Measurements from ENCODE around the gene RDH13.
"Not testable (repeated sequence)": the region's sequence is repeated elsewhere in the genome, so short reads cannot be mapped to it uniquely, and the experiment has no call there.

The RDH13 gene

DNA sequence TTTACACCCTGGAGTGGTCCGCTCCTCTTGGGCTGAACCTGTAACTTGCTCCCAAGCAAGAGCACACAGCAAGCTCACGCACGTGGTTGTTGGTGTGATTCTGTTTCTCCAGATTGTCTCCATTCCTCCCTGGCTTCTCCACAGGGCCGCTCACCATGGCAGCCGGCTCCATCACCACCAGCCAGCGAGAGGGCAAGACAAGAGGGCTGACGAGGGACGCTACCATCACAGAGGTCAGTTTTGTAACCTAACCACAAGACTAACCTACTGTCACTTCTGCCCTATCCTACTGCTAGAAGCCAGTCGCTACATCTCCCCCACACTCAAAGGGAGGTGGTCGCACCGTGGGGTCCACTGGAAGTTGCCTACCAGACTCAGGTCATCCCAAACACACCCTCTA, 20.3 kb downstream of the RDH13 start:
- H3K4me3 ChIP-seq (ENCODE audit: low read length in 2 of 2): no peak overlapping the region
- no peak overlapping the region for H3K27ac ChIP-seq (ENCODE audit: low read length)
- H3K36me3 ChIP-seq (ENCODE audit: control insufficient read depth in 2 of 2, insufficient read depth in 2 of 2, low read length in 2 of 2): peaks cover 27 to 29% of the 10 kb centered on the region in 2 donors
- H3K4me1 ChIP-seq (ENCODE audit: control insufficient read depth, insufficient read depth, low read length): no peaks in the 10 kb centered on the region
- H3K9me3 ChIP-seq (ENCODE audit: control insufficient read depth in 2 of 2, low read length in 2 of 2): no peaks in the 10 kb centered on the region
- H3K27me3 ChIP-seq (ENCODE audit: control insufficient read depth in 1 of 2, insufficient read depth in 2 of 2, low read length in 2 of 2): no peaks in the 10 kb centered on the region
- no peak overlapping the region for H3K9ac ChIP-seq (ENCODE audit: low read length in 2 of 2)

DNA sequence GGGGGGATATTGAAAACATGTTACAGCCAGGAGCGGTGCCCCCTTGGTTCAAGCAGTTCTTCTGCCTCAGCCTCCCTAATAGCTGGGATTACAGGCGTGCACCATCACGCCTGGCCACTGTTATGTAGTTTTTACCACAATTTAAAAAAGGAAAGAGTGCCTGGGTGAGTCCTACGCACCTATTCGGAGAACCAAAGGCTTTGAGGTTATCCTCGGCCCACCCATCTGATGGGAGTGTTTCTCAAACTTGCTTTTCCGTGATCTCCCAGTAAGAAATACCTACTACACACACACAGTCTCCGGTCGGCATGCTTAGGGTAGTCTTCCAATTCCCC, 20.6 kb downstream of the RDH13 start:
- H3K4me3 ChIP-seq (ENCODE audit: low read length in 2 of 2): no peak overlapping the region
- H3K9ac ChIP-seq (ENCODE audit: low read length in 2 of 2): no peak overlapping the region
- H3K4me1 ChIP-seq (ENCODE audit: control insufficient read depth, insufficient read depth, low read length): no peaks in the 10 kb centered on the region
- H3K27me3 ChIP-seq (ENCODE audit: control insufficient read depth in 1 of 2, insufficient read depth in 2 of 2, low read length in 2 of 2): no peaks in the 10 kb centered on the region
- peaks cover 24 to 28% of the 10 kb centered on the region in 2 donors for H3K36me3 ChIP-seq (ENCODE audit: control insufficient read depth in 2 of 2, insufficient read depth in 2 of 2, low read length in 2 of 2)
- H3K27ac ChIP-seq (ENCODE audit: low read length): no peak overlapping the region
- H3K9me3 ChIP-seq (ENCODE audit: control insufficient read depth in 2 of 2, low read length in 2 of 2): no peaks in the 10 kb centered on the region

DNA sequence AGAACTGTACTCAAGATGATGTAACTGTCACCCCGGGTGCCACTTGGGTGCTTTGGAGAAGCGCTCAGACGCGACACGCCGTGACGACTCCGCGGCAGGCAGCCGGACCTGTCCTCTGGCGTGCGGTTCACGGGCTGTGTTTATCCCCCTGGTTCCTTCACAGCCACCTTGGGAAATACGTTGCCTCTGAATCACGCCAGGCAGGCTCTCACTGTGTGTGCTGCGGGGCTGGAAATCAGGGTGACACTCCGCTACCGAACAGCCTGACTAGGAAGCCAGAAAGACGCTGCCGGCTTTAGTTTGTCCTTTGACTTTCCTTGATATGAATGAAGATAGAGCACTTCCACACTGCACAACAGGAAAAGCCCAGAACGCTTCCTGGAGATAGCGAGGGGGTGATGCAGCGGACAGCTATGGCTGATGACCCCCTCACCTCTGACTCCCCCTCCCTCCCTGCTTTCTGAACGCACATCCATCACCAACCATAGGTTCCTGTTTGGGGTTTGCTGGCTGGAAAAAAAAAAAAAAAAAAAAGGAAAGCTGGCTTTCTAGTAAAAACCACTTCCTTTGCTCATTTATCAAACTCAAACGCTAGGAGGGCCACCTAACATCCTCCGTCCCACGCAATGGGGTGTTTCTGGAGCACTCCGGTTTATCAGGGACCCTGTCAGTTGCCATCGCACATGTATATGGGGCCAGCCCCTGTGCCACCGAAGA, 21.2 kb downstream of the RDH13 start:
- H3K27ac ChIP-seq (ENCODE audit: low read length): no peak overlapping the region
- H3K4me3 ChIP-seq (ENCODE audit: low read length in 2 of 2): no peak overlapping the region
- no peaks in the 10 kb centered on the region for H3K27me3 ChIP-seq (ENCODE audit: control insufficient read depth in 1 of 2, insufficient read depth in 2 of 2, low read length in 2 of 2)
- H3K4me1 ChIP-seq (ENCODE audit: control insufficient read depth, insufficient read depth, low read length): no peaks in the 10 kb centered on the region
- H3K9ac ChIP-seq (ENCODE audit: low read length in 2 of 2): no peak overlapping the region
- no peaks in the 10 kb centered on the region for H3K9me3 ChIP-seq (ENCODE audit: control insufficient read depth in 2 of 2, low read length in 2 of 2)
- H3K36me3 ChIP-seq (ENCODE audit: control insufficient read depth in 2 of 2, insufficient read depth in 2 of 2, low read length in 2 of 2): peaks cover 18 to 27% of the 10 kb centered on the region in 2 donors

DNA sequence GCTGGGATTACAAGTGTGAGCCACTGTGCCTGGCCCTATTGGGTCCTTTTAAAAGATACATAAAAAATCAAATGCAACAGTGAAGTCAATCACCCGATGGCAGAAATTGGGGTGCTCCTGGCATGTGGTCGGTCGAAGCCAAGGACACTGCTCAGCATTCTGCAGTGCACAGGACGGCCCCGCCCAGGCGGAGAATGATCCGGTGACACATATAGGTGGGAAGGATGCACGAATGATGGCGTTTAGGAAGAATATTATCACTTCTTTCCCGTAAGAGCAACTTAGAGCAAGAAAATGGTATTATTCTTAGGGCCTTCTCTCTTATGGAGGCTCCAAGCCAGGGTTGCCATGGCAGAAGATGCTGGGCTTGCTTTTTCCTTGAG, 21.7 kb downstream of the RDH13 start:
- H3K9ac ChIP-seq (ENCODE audit: low read length in 2 of 2): no peak overlapping the region
- H3K4me3 ChIP-seq (ENCODE audit: low read length in 2 of 2): no peak overlapping the region
- H3K27ac ChIP-seq (ENCODE audit: low read length): no peak overlapping the region
- no peaks in the 10 kb centered on the region for H3K9me3 ChIP-seq (ENCODE audit: control insufficient read depth in 2 of 2, low read length in 2 of 2)
- H3K27me3 ChIP-seq (ENCODE audit: control insufficient read depth in 1 of 2, insufficient read depth in 2 of 2, low read length in 2 of 2): no peaks in the 10 kb centered on the region
- no peaks in the 10 kb centered on the region for H3K4me1 ChIP-seq (ENCODE audit: control insufficient read depth, insufficient read depth, low read length)
- peaks cover 18 to 23% of the 10 kb centered on the region in 2 donors for H3K36me3 ChIP-seq (ENCODE audit: control insufficient read depth in 2 of 2, insufficient read depth in 2 of 2, low read length in 2 of 2)

DNA sequence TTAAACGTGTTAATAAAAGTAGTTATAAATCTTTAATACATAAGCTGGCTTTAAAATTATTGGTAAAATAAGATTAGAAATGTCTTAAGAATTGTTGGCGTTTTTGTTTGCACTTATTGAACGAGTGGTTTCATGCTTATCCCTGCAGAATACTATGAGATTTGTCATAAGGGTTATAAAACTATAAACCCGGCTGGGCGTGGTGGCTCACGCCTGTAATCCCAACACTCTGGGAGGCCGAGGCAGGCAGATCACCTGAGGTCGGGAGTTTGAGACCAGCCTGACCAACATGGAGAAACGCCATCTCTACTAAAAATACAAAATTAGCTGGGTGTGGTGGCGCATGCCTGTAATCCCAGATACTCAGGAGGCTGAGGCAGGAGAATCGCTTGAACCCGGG, 22.3 kb downstream of the RDH13 start:
- H3K4me3 ChIP-seq (ENCODE audit: low read length in 2 of 2); H3K27ac ChIP-seq (ENCODE audit: low read length); H3K4me1 ChIP-seq (ENCODE audit: control insufficient read depth, insufficient read depth, low read length); H3K9ac ChIP-seq (ENCODE audit: low read length in 2 of 2); H3K9me3 ChIP-seq (ENCODE audit: control insufficient read depth in 2 of 2, low read length in 2 of 2); H3K27me3 ChIP-seq (ENCODE audit: control insufficient read depth in 1 of 2, insufficient read depth in 2 of 2, low read length in 2 of 2): not testable (repeated sequence)
- H3K36me3 ChIP-seq (ENCODE audit: control insufficient read depth in 2 of 2, insufficient read depth in 2 of 2, low read length in 2 of 2): peaks cover 18 to 23% of the 10 kb centered on the region in 2 donors

DNA sequence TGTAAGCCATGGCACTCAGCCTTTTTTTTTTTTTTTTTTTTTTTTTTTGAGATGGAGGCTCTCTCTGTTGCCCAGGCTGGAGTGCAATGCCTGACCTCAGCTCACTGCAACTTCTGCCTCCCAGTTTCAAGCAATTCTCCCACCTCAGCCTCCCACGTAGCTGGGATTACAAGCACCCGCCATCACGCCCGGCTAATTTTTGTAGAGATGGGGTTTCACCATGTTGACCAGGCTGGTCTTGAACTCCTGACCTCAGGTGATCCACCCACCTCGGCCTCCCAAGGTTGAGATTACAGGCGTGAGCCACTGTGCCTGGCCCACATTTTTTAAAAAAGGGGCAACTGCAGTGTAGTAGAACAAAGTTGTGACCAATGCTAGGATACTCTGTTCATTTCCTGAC, 25.3 kb downstream of the RDH13 start:
- not testable (repeated sequence) for H3K36me3 ChIP-seq (ENCODE audit: control insufficient read depth in 2 of 2, insufficient read depth in 2 of 2, low read length in 2 of 2); H3K4me1 ChIP-seq (ENCODE audit: control insufficient read depth, insufficient read depth, low read length); H3K9ac ChIP-seq (ENCODE audit: low read length in 2 of 2); H3K9me3 ChIP-seq (ENCODE audit: control insufficient read depth in 2 of 2, low read length in 2 of 2); H3K27ac ChIP-seq (ENCODE audit: low read length); H3K27me3 ChIP-seq (ENCODE audit: control insufficient read depth in 1 of 2, insufficient read depth in 2 of 2, low read length in 2 of 2); H3K4me3 ChIP-seq (ENCODE audit: low read length in 2 of 2)

DNA sequence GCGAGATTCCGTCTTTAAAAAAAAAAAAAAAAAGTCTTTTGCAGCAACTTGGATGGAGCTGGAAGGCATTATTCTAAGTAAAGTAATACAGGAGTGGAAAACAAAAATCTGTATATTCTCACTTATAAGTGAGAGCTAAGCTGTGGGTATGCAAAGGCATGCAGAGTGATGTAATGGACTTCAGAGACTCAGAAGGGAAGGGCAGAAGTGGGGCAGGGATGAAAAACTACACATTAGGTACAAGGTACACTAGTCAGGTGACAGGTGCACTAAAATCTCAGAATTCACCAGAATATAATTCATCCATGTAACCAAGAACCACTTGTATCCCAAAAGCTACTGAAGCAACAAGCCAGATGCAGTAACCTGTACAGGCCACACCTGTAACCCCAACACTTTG, 26.9 kb downstream of the RDH13 start:
- Histone ChIP-seq H3K27ac (ENCODE audit: low read length) (no peak overlapping the region), H3K4me3 (ENCODE audit: low read length in 2 of 2) (no peak overlapping the region), H3K9ac (ENCODE audit: low read length in 2 of 2) (no peak overlapping the region), H3K36me3 (ENCODE audit: control insufficient read depth in 2 of 2, insufficient read depth in 2 of 2, low read length in 2 of 2) (no peaks in the 10 kb centered on the region), H3K27me3 (ENCODE audit: control insufficient read depth in 1 of 2, insufficient read depth in 2 of 2, low read length in 2 of 2) (no peaks in the 10 kb centered on the region), H3K9me3 (ENCODE audit: control insufficient read depth in 2 of 2, low read length in 2 of 2) (no peaks in the 10 kb centered on the region), H3K4me1 (ENCODE audit: control insufficient read depth, insufficient read depth, low read length) (no peaks in the 10 kb centered on the region)

DNA sequence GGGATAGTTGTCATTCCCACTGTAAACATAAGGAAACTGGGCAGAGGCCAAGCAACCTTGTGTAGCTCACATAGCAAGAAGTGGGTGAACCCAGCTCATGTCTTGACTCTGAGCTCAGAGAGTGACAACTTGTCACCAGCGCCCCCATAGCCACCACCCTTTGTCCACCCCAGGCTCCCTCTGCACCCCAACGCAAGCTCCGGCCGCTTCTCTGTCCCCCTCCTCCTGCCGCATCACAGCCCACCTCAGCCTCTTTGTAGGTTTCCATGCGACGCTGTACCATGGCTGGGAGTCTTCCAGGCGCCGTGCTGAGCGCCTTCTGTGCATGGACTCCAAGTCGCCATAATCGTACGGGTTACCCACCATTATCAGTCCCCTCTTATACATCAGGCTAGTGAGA, 28.2 kb downstream of the RDH13 start:
- H3K9me3 ChIP-seq (ENCODE audit: control insufficient read depth in 2 of 2, low read length in 2 of 2): no peaks in the 10 kb centered on the region
- no peaks in the 10 kb centered on the region for H3K36me3 ChIP-seq (ENCODE audit: control insufficient read depth in 2 of 2, insufficient read depth in 2 of 2, low read length in 2 of 2)
- no peak overlapping the region for H3K27ac ChIP-seq (ENCODE audit: low read length)
- no peaks in the 10 kb centered on the region for H3K4me1 ChIP-seq (ENCODE audit: control insufficient read depth, insufficient read depth, low read length)
- H3K27me3 ChIP-seq (ENCODE audit: control insufficient read depth in 1 of 2, insufficient read depth in 2 of 2, low read length in 2 of 2): no peaks in the 10 kb centered on the region
- H3K4me3 ChIP-seq (ENCODE audit: low read length in 2 of 2): no peak overlapping the region
- no peak overlapping the region for H3K9ac ChIP-seq (ENCODE audit: low read length in 2 of 2)

DNA sequence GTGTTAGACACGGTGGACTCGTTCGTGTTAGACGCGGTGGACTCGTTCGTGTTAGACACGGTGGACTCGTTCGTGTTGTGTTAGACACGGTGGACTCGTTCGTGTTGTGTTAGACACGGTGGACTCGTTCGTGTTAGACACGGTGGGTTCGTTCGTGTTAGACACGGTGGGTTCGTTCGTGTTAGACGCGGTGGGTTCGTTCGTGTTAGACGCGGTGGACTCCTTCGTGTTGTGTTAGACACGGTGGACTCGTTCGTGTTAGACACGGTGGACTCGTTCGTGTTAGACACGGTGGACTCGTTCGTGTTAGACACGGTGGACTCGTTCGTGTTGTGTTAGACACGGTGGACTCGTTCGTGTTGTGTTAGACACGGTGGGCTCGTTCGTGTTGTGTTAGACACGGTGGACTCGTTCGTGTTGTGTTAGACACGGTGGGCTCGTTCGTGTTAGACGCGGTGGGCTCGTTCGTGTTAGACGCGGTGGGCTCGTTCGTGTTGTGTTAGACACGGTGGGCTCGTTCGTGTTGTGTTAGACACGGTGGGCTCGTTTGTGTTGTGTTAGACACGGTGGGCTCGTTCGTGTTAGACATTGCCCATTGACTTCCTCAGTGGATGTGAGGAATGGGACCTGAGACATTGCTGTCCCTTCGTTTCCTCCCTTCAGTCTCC, 29.8 kb downstream of the RDH13 start:
- H3K27ac ChIP-seq (ENCODE audit: low read length); H3K9me3 ChIP-seq (ENCODE audit: control insufficient read depth in 2 of 2, low read length in 2 of 2); H3K9ac ChIP-seq (ENCODE audit: low read length in 2 of 2); H3K4me3 ChIP-seq (ENCODE audit: low read length in 2 of 2); H3K27me3 ChIP-seq (ENCODE audit: control insufficient read depth in 1 of 2, insufficient read depth in 2 of 2, low read length in 2 of 2); H3K4me1 ChIP-seq (ENCODE audit: control insufficient read depth, insufficient read depth, low read length); H3K36me3 ChIP-seq (ENCODE audit: control insufficient read depth in 2 of 2, insufficient read depth in 2 of 2, low read length in 2 of 2): not testable (repeated sequence)

DNA sequence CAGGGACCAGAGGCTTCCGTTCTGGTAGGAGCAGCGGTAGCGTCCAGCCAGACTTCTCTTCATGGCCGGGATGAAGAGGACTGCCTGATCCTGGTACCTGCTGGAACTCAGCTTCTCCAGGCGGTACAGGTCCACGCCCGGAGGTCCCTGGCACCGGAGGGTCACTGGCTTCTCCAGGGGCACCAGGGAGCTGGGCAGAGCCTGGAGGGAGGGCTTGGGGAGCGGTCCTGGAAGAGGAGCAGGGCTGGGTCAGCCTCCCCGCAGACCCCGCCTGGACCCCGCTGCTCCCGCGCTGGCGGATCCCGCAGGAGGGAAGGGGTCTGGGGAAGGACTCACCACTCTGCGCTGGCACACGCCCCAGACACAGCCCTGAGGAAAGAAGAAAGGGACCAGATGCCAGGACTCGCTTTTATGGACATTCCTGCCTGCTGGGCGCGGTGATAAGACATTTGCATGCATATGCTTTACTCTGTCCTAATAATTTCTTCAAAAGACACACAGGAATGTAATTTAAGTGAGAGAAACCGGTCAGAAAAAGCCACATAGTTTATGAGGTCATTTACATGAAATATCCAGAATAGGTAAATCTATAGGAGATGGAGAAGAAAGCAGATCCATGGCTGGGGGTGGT, 30.7 kb downstream of the RDH13 start:
- Histone ChIP-seq H3K9ac (ENCODE audit: low read length in 2 of 2) (no peak overlapping the region), H3K4me1 (ENCODE audit: control insufficient read depth, insufficient read depth, low read length) (no peaks in the 10 kb centered on the region), H3K9me3 (ENCODE audit: control insufficient read depth in 2 of 2, low read length in 2 of 2) (no peaks in the 10 kb centered on the region), H3K27ac (ENCODE audit: low read length) (no peak overlapping the region), H3K27me3 (ENCODE audit: control insufficient read depth in 1 of 2, insufficient read depth in 2 of 2, low read length in 2 of 2) (no peaks in the 10 kb centered on the region), H3K36me3 (ENCODE audit: control insufficient read depth in 2 of 2, insufficient read depth in 2 of 2, low read length in 2 of 2) (no peaks in the 10 kb centered on the region), H3K4me3 (ENCODE audit: low read length in 2 of 2) (no peak overlapping the region)

DNA sequence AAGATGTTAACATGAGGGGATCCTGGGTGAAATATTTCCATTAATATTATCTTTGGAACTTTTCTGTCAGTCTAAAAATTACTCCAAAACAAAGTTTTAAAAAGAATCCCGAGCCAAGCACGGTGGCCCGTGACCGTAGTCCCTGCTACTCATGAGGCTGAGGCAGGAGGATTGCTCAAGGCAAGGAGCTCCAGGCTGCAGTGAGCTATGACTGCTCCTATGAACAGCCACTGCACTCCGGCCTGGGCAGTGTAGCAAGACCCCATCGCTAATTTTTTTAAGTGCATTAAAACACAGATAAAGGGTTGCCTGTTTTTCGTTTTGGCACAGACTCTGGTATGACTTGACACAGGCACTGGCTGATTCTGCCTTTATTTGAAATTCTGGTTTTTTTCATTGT, 31.8 kb downstream of the RDH13 start:
- no peaks in the 10 kb centered on the region for H3K27me3 ChIP-seq (ENCODE audit: control insufficient read depth in 1 of 2, insufficient read depth in 2 of 2, low read length in 2 of 2)
- H3K9me3 ChIP-seq (ENCODE audit: control insufficient read depth in 2 of 2, low read length in 2 of 2): no peaks in the 10 kb centered on the region
- no peak overlapping the region for H3K27ac ChIP-seq (ENCODE audit: low read length)
- H3K9ac ChIP-seq (ENCODE audit: low read length in 2 of 2): no peak overlapping the region
- H3K4me1 ChIP-seq (ENCODE audit: control insufficient read depth, insufficient read depth, low read length): no peaks in the 10 kb centered on the region
- H3K4me3 ChIP-seq (ENCODE audit: low read length in 2 of 2): no peak overlapping the region
- no peaks in the 10 kb centered on the region for H3K36me3 ChIP-seq (ENCODE audit: control insufficient read depth in 2 of 2, insufficient read depth in 2 of 2, low read length in 2 of 2)

Data from stomach smooth muscle (tissue), 2 donors.